B cell (primary cell): ENCODE data around the gene GPX7. TPM values are rescaled to one million over a fixed set of nuclear protein-coding genes. Genes with fewer than 3 reads are reported as not detected.

Source experiments
- ATAC-seq: fragments of 200-7000 bp; cut with Tn5 transposase; one replicate; pipeline ENCODE4 v1.10.0; 2021; ENCODE audit warnings: low read depth, mild to moderate bottlenecking, moderate number of reproducible peaks, moderate library complexity
- CTCF ChIA-PET: fragments of 350-600 bp; sonication (Branson Sonifier 250); formaldehyde crosslinking; loops from one replicate; lab custom pipeline; 2021; ENCODE audit warnings: antibody characterized with exemption, inconsistent platforms; lab: Charles Lee
- POLR2A ChIA-PET: fragments of 350-600 bp; sonication (Branson Sonifier 250); formaldehyde crosslinking; loops from one replicate; lab custom pipeline; 2021; ENCODE audit warnings: antibody characterized with exemption; lab: Charles Lee
- DNase-seq: peaks from one replicate; pipeline ENCODE4 v3.0.0; 2013
- H2AFZ ChIP-seq: 2 replicates; pipeline ENCODE4 v1.6.1; 2012; ENCODE audit warnings: mild to moderate bottlenecking, low read depth, low read length; ENCODE audit not compliant: insufficient read depth, poor library complexity, severe bottlenecking
- H3K27ac ChIP-seq, 2 donors: 1 replicate in 1 of 2; 2 replicates in 1 of 2; pipeline ENCODE4 v1.5.1; 2012 to 2013; ENCODE audit warnings: low read length in 2 of 2, mild to moderate bottlenecking in 2 of 2, moderate library complexity in 1 of 2
- H3K27me3 ChIP-seq, 4 experiments: fragments of 200-600 bp in 1 of 4; sonication (generic) in 1 of 4; replicated peaks in 1 of 4; 1 replicate in 2 of 4; 2 replicates in 2 of 4; pipeline versions ENCODE4 v1.6.1 to v1.7.0; 2013 to 2016; ENCODE audit warnings: low read length in 3 of 4, mild to moderate bottlenecking in 2 of 4, mixed read lengths in 1 of 4, moderate library complexity in 1 of 4; ENCODE audit not compliant: insufficient read depth in 4 of 4, control insufficient read depth in 3 of 4; ENCODE audit errors: control extremely low read depth in 1 of 4
- H3K36me3 ChIP-seq, 2 experiments: replicated peaks in 1 of 2; 1 replicate in 1 of 2; 2 replicates in 1 of 2; pipeline versions ENCODE4 v1.6.1 to v1.7.1; 2013; ENCODE audit warnings: low read length in 1 of 2; ENCODE audit not compliant: insufficient read depth in 2 of 2, control insufficient read depth in 1 of 2; ENCODE audit errors: control extremely low read depth in 1 of 2, extremely low read depth in 1 of 2
- H3K4me1 ChIP-seq, 2 donors: fragments of 200-600 bp in 1 of 2; sonication (generic) in 1 of 2; 1 replicate in 1 of 2; 2 replicates in 1 of 2; pipeline versions ENCODE4 v1.5.1 to v1.6.1; 2013 to 2017; ENCODE audit warnings: low read length in 2 of 2; ENCODE audit not compliant: control insufficient read depth in 2 of 2, insufficient read depth in 2 of 2
- H3K4me2 ChIP-seq: replicated peaks from 2 replicates; pipeline ENCODE3; 2012; ENCODE audit warnings: mild to moderate bottlenecking, low read depth, low read length; ENCODE audit not compliant: poor library complexity, severe bottlenecking
- H3K4me3 ChIP-seq, 5 experiments: fragments of 200-600 bp in 1 of 5; sonication (generic) in 1 of 5; 1 replicate in 3 of 5; 2 replicates in 2 of 5; pipeline versions ENCODE4 v1.5.1 to v1.7.0; 2011 to 2016; ENCODE audit warnings: low read length in 4 of 5, mild to moderate bottlenecking in 4 of 5, low read depth in 2 of 5, control low read depth in 1 of 5, moderate library complexity in 1 of 5; ENCODE audit not compliant: insufficient read depth in 1 of 5; ENCODE audit errors: control extremely low read depth in 1 of 5, extremely low read depth in 1 of 5
- H3K79me2 ChIP-seq: fragments of 200-600 bp; sonication (generic); one replicate; pipeline ENCODE4 v1.6.0; 2016; ENCODE audit warnings: low read length; ENCODE audit not compliant: control insufficient read depth, insufficient read depth
- H3K9ac ChIP-seq: fragments of 200-600 bp; sonication (generic); 2 replicates; pipeline ENCODE4 v1.6.1; 2017; ENCODE audit warnings: mild to moderate bottlenecking, low read length, moderate library complexity
- H3K9me3 ChIP-seq, 3 donors: one replicate each; pipeline versions ENCODE4 v1.6.1 to v1.7.1; 2013; ENCODE audit warnings: low read length in 2 of 3; ENCODE audit not compliant: control insufficient read depth in 2 of 3, insufficient read depth in 1 of 3; ENCODE audit errors: control extremely low read depth in 1 of 3
- H4K20me1 ChIP-seq: 2 replicates; pipeline ENCODE4 v1.6.0; 2012; ENCODE audit warnings: mild to moderate bottlenecking, low read length; ENCODE audit not compliant: insufficient read depth, control insufficient read depth, poor library complexity, severe bottlenecking
- H3K27ac Mint-ChIP-seq: one replicate; pipeline ENCODE4 v1.8.0; 2021; ENCODE audit warnings: mixed read lengths
- H3K27me3 Mint-ChIP-seq: one replicate; pipeline ENCODE4 v1.8.0; 2021; ENCODE audit warnings: mixed read lengths
- H3K4me1 Mint-ChIP-seq: one replicate; pipeline ENCODE4 v1.8.0; 2021; ENCODE audit warnings: mixed read lengths
- H3K4me3 Mint-ChIP-seq: one replicate; pipeline ENCODE4 v1.8.0; 2021; ENCODE audit warnings: mixed read lengths
- H3K9me3 Mint-ChIP-seq: one replicate; pipeline ENCODE4 v1.8.0; 2022; ENCODE audit warnings: mixed read lengths; ENCODE audit not compliant: insufficient read depth
- CTCF ChIP-seq: fragments of 200-600 bp; IDR thresholded peaks from one replicate; pipeline ENCODE4 v1.8.0; 2022; ENCODE audit warnings: antibody characterized with exemption, mild to moderate bottlenecking
- EZH2 ChIP-seq: IDR thresholded peaks from 2 replicates; pipeline ENCODE4 v1.6.1; 2012; ENCODE audit warnings: borderline replicate concordance, low read depth, mild to moderate bottlenecking, moderate library complexity, low read length; ENCODE audit not compliant: insufficient read depth, poor library complexity, severe bottlenecking
- WGBS: methylation state at CpG from one replicate; pipeline ENCODE4 v1.1.5; 2013; ENCODE audit warnings: missing lambda C conversion rate; ENCODE audit not compliant: insufficient coverage; 5-methylcytosine and 5-hydroxymethylcytosine counted together
- intact Hi-C: fragments of 100-400 bp; cut with micrococcal nuclease; formaldehyde crosslinking; loops from one replicate; pipeline ENCODE4 v1.10.0; 2022
- polyA plus RNA-seq: library from polyadenylated mRNA; depleted of rRNA; stranded (reverse); fragments of >200 nt; gene quantifications from 2 replicates; pipeline ENCODE4 v1.2.3, GENCODE V29; 2012
- total RNA-seq, 2 donors: library from RNA; stranded (reverse); fragments of 120-200 nt in 1 of 2; gene quantifications; 1 replicate in 1 of 2; 2 replicates in 1 of 2; pipeline versions ENCODE4 v1.2.3 to v1.2.4, GENCODE V29; 2013 to 2022

GPX7 gene
- total and polyA plus RNA-seq, 2 donors (not counting 1 experiment from before 2014, with no cell fraction given), result 21.4 to 27.6 TPM

- WGBS, result 96% methylated on average over 5 of the region's 5 CpGs
- Histone ChIP-seq H3K9me3 (no peaks in the 10 kb centered on the region), H3K27ac (no peak overlapping the region), H3K27me3 (no peaks in the 10 kb centered on the region), H3K4me1 (peaks cover 19 to 22% of the 10 kb centered on the region in 2 donors), H3K4me2 (no peak overlapping the region), H3K4me3 (no peak overlapping the region), H4K20me1 (no peaks in the 10 kb centered on the region), H3K36me3 (no peaks in the 10 kb centered on the region), H3K79me2 (no peaks in the 10 kb centered on the region), H3K9ac (no peak overlapping the region), H2AFZ (no peak overlapping the region)
- DNase-seq (no peak), ATAC-seq (no peak)
- intact Hi-C loops, result loop anchor here (2.0 kb wide), 1 partner anchor 15 kb away; the partner anchor contains the start of gene TUT4
- ChIA-PET CTCF (interaction anchor here (1.2 kb wide), 1 partner anchor 23 kb away, joined by 3 read pairs; no protein-coding TSS in a partner anchor), POLR2A (no interaction called here)
- H3K4me3 Mint-ChIP-seq, result no peak overlapping the region
- H3K9me3 Mint-ChIP-seq, result no peaks in the 10 kb centered on the region
- TF ChIP-seq EZH2 (no peak), CTCF (no peak)
- peak overlapping the region; percentile 1 for H3K27ac Mint-ChIP-seq
- H3K4me1 Mint-ChIP-seq, result peaks cover 23% of the 10 kb centered on the region
- no peaks in the 10 kb centered on the region for H3K27me3 Mint-ChIP-seq
Observed at GRCh38 chr1:52567943-52568342, 34.2 kb upstream of the GPX7 start.

DNA sequence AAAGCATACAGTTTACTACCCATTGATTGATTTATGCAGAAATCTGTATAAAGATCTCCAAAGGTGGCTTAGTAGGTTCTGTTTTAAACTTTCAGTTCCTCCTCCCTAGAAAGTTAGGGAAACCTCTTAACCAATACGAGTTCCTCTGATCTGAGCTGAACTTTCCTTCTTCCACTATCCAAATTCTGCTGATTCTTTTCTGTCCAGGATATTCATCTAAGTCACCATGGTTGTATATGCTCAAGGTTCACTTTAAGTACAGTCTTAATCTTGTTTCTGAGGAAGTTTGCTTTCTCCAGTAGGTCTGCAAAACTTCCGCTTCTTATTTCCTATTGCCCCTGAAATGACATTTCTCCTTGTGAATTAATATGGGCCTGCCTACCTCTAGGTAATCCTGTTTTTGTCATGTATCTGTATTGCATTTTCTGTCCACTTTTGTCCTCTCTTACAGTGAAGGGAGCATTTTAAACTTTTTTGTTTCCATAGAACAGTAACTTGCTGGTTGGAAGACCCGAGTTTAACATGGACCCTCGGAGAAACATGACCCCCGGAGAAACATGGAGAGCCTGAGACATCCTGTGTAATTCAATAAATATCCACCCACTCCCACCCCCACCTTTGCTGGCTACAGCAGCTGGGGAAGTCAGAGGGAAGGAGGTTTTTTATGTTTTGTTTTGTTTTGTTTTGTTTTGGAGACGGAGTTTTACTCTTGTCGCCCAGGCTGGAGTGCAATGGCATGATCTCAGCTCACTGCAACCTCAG, 32.5 kb upstream of the GPX7 start:
- H3K4me2 ChIP-seq, result peak overlapping the region; percentile 59
- no peaks in the 10 kb centered on the region for H3K9me3 ChIP-seq
- POLR2A ChIA-PET, result no interaction called here
- no peaks in the 10 kb centered on the region for H3K27me3 ChIP-seq
- no peaks in the 10 kb centered on the region for H3K36me3 ChIP-seq
- intact Hi-C loops, result loop anchor here (2.0 kb wide), 1 partner anchor 17 kb away; the partner anchor contains the start of gene TUT4
- TF ChIP-seq CTCF (no peak), EZH2 (no peak)
- H3K4me1 ChIP-seq, result peaks cover 19 to 22% of the 10 kb centered on the region in 2 donors
- peaks cover 23% of the 10 kb centered on the region for H3K4me1 Mint-ChIP-seq
- no peaks in the 10 kb centered on the region for H3K79me2 ChIP-seq
- H3K4me3 Mint-ChIP-seq, result peak overlapping the region; percentile 15
- DNase-seq (peak; percentile 46), ATAC-seq (peak; percentile 43)
- 92% methylated on average over 2 of the region's 7 CpGs for WGBS
- H3K9me3 Mint-ChIP-seq, result no peaks in the 10 kb centered on the region
- H3K9ac ChIP-seq, result peak overlapping the region; percentile 48
- H3K27ac ChIP-seq, result peak overlapping the region in 1 of 2 donors; percentile 38
- no peaks in the 10 kb centered on the region for H4K20me1 ChIP-seq
- peak overlapping the region; percentile 39 for H2AFZ ChIP-seq
- CTCF ChIA-PET, result interaction anchor here (1.0 kb wide), 1 partner anchor 40 kb away, joined by 4 read pairs; no protein-coding TSS in a partner anchor
- H3K4me3 ChIP-seq, result peak overlapping the region in 1 of 5 experiments; percentile 30
- H3K27me3 Mint-ChIP-seq, result no peaks in the 10 kb centered on the region
- H3K27ac Mint-ChIP-seq, result peak overlapping the region; percentile 16
